Pancreas (tissue), 10 donors: ENCODE results near the gene HIBADH. TPM values are rescaled to one million over a fixed set of nuclear protein-coding genes. Genes with fewer than 3 reads are reported as not detected.

Source experiments
- ATAC-seq, 4 donors: fragments of 200-7000 bp; cut with Tn5 transposase; one replicate each; pipeline versions ENCODE4 v1.8.0 to v1.9.1; 2020; ENCODE audit warnings: mild to moderate bottlenecking in 4 of 4, moderate library complexity in 4 of 4
- DNase-seq, 6 donors: peaks; one replicate each; pipeline ENCODE4 v3.0.0-alpha.2; 2020
- FAIRE-seq: peaks from 2 replicates; lab custom pipeline; 2012; peaks lifted over from hg19 to GRCh38; lab: Jason Lieb, UNC
- H3K27ac ChIP-seq, 4 donors: fragments of 200-600 bp; sonication (generic); 1 replicate in 3 of 4; 2 replicates in 1 of 4; pipeline versions ENCODE4 v1.5.0 to v1.8.0; 2020
- H3K27me3 ChIP-seq, 4 donors: fragments of 200-600 bp; one replicate each; pipeline ENCODE4 v1.8.0; 2021
- H3K36me3 ChIP-seq, 3 donors: fragments of 200-600 bp; sonication (generic) in 1 of 3; one replicate each; pipeline versions ENCODE4 v1.5.0 to v1.8.0; 2020 to 2021
- H3K4me1 ChIP-seq, 3 donors: fragments of 200-600 bp; one replicate each; pipeline ENCODE4 v1.8.0; 2021
- H3K4me3 ChIP-seq, 4 donors: fragments of 200-600 bp; sonication (generic) in 2 of 4; one replicate each; pipeline versions ENCODE4 v1.5.0 to v1.8.0; 2020 to 2021
- H3K9me3 ChIP-seq, 4 donors: fragments of 200-600 bp; one replicate each; pipeline ENCODE4 v1.8.0; 2021
- WGBS, 2 donors: extraction: QIAGEN DNeasy Blood & Tissue Kit; methylation state at CpG; one replicate each; pipeline ENCODE4 v1.1.7; 2013; 5-methylcytosine and 5-hydroxymethylcytosine counted together
- intact Hi-C, 3 donors: fragments of 100-400 bp; cut with DNase I; formaldehyde crosslinking; loops; one replicate each; pipeline versions ENCODE4 v1.11.1 to v1.14.2; 2022
- polyA plus RNA-seq, 2 donors: library from polyadenylated mRNA; stranded (reverse); fragments of 200-250 nt; gene quantifications; one replicate each; pipeline ENCODE4 v1.2.3, GENCODE V29; 2013
- total RNA-seq, 6 donors: library from RNA; stranded (reverse); fragmentation: NEBNext Ultra II Directional in 4 of 6; extraction: Animal tissue kit (Norgen Biotek cat#: 25700) in 4 of 6; gene quantifications; one replicate each; pipeline versions ENCODE4 v1.2.1 to v1.2.4, GENCODE V29; 2021 to 2023
- TF ChIP-seq, protein P1 (sequence below), 4 donors: fragments of 200-600 bp; sonication (generic) in 3 of 4; IDR thresholded peaks; one replicate each; pipeline versions ENCODE4 v1.5.0 to v1.8.0; 2021; ENCODE audit warnings: antibody characterized with exemption in 4 of 4
- donor health status: healthy with polysubstance abuse.
- donor health status: DM: no; HTN: no; CAD: no; lungs with moderate emphysema.
- donor health status: DM: no; HTN: no; CAD: no.
- donor health status: control.
- donor health status: control.
- donor health status: Bipolar disorder and iron deficiency.
- donor health status: DM: yes; HTN: yes; CAD: no.
- donor health status: DM: no; HTN: no; CAD: no.
- donor health status: DM: no; HTN: no; CAD: no.
- donor health status: DM: yes; HTN: yes; CAD: no.

Gene HIBADH
- total and polyA plus RNA-seq, 8 donors: 10.2 to 23.3 (median 14.2) TPM

DNA sequence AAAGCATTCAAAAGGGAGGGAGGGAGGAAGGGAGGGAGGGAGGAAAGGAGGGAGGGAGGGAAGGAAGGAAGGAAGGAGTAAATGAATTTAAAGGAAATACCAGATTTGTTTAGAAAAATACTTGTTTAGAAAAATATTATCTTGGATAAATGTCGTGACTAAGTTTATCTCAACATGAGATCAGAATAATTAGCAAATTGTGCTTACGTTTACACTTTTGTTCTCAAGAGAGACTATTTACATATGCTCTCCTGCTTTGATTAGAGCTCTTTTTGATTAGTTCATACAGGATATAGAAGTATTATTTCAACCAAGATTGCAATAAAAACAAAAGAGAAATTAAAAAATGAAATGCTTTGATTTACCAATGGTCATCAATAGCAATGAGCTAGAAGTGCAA, 186.2 kb downstream of the HIBADH start:
- TF ChIP-seq, protein P1, sequence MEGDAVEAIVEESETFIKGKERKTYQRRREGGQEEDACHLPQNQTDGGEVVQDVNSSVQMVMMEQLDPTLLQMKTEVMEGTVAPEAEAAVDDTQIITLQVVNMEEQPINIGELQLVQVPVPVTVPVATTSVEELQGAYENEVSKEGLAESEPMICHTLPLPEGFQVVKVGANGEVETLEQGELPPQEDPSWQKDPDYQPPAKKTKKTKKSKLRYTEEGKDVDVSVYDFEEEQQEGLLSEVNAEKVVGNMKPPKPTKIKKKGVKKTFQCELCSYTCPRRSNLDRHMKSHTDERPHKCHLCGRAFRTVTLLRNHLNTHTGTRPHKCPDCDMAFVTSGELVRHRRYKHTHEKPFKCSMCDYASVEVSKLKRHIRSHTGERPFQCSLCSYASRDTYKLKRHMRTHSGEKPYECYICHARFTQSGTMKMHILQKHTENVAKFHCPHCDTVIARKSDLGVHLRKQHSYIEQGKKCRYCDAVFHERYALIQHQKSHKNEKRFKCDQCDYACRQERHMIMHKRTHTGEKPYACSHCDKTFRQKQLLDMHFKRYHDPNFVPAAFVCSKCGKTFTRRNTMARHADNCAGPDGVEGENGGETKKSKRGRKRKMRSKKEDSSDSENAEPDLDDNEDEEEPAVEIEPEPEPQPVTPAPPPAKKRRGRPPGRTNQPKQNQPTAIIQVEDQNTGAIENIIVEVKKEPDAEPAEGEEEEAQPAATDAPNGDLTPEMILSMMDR (IDR thresholded peaks at IDR 0.05): no peak
- Histone ChIP-seq H3K27me3 (no peaks in the 10 kb centered on the region), H3K27ac (no peak overlapping the region), H3K4me1 (no peaks in the 10 kb centered on the region), H3K4me3 (no peak overlapping the region), H3K36me3 (no peaks in the 10 kb centered on the region), H3K9me3 (no peaks in the 10 kb centered on the region)
- no peak for FAIRE-seq
- ATAC-seq: no peak
- no peak for DNase-seq
- 23 to 48% methylated on average over 2 of the region's 2 CpGs for WGBS, 2 donors
- intact Hi-C loops: no loop called here

Other genes starting within 250 kb of the HIBADH start
- gene TAX1BP1, start 77.3 kb upstream of the HIBADH start, total RNA-seq: 10 to 100 TPM; 43.3 to 64.6 (median 49.1) TPM
- 10 to 100 TPM; 28.3 to 41.5 TPM for gene TAX1BP1, start 77.3 kb upstream of the HIBADH start, polyA plus RNA-seq